ENCODE data around the gene SRCAP.

SRCAP gene

GRCh38 chr16:30658731-30659506 lies 40.1 kb upstream of the SRCAP start:
- Mint-ChIP-seq H3K4me3 (peak overlapping the region; percentile 94), H3K36me3 (ENCODE audit: insufficient read depth) (peaks cover 79% of the 10 kb centered on the region), H3K4me1 (ENCODE audit: low read depth in 2 of 2) (peaks cover 43 to 49% of the 10 kb centered on the region in 2 donors), H3K27me3 (no peaks in the 10 kb centered on the region), H3K9me3 (no peaks in the 10 kb centered on the region), H3K27ac (peak overlapping the region; percentile 100)
- ATAC-seq (replicated peaks) (peak; percentile 26), DNase-seq (no peak)

GRCh38 chr16:30659507-30660423 lies 39.2 kb upstream of the SRCAP start:
- Mint-ChIP-seq H3K9me3 (no peaks in the 10 kb centered on the region), H3K4me3 (peak overlapping the region; percentile 75 to 80), H3K27me3 (no peaks in the 10 kb centered on the region), H3K27ac (peak overlapping the region; percentile 83 to 89), H3K36me3 (ENCODE audit: insufficient read depth) (peaks cover 84% of the 10 kb centered on the region), H3K4me1 (ENCODE audit: low read depth in 2 of 2) (peaks cover 43 to 49% of the 10 kb centered on the region in 2 donors)
- ATAC-seq (replicated peaks), result no peak
- peak; percentile 44 to 49 (median 49) for DNase-seq

- Mint-ChIP-seq H3K27me3 (no peaks in the 10 kb centered on the region), H3K4me3 (peak overlapping the region; percentile 75 to 80), H3K9me3 (no peaks in the 10 kb centered on the region), H3K4me1 (ENCODE audit: low read depth in 2 of 2) (peaks cover 46 to 47% of the 10 kb centered on the region in 2 donors), H3K27ac (peak overlapping the region; percentile 83 to 89), H3K36me3 (ENCODE audit: insufficient read depth) (peaks cover 85% of the 10 kb centered on the region)
- ATAC-seq (replicated peaks) (peak; percentile 6), DNase-seq (peak; percentile 64 to 71 (median 65))
These were observed 38.3 kb upstream of the SRCAP start for GRCh38 chr16:30660424-30661261.

DNA sequence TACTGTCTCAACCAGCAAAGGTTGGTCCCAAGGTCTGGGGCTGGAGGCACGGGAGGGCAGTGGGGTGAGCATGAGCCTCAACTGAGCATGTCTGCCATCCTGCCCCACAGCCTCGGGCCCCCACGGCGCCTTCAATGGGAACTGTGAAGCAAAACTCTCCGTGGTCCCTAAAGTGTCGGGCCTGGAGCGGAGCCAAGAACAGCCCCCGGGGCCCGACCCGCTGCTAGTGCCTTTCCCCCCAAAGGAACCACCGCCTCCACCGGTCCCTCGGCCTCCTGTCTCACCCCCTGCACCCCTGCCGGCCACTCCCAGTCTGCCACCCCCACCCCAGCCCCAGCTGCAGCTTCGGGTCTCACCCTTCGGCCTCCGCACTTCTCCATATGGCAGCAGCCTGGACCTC lies 36.5 kb upstream of the SRCAP start:
- peaks cover 40% of the 10 kb centered on the region in 2 donors for H3K4me1 Mint-ChIP-seq (ENCODE audit: low read depth in 2 of 2)
- peak overlapping the region; percentile 75 to 80 for H3K4me3 Mint-ChIP-seq
- H3K27ac Mint-ChIP-seq, result peak overlapping the region; percentile 38 to 89
- H3K36me3 Mint-ChIP-seq (ENCODE audit: insufficient read depth), result peaks cover 94% of the 10 kb centered on the region
- ATAC-seq (replicated peaks) (no peak), DNase-seq (no peak)
- no peaks in the 10 kb centered on the region for H3K27me3 Mint-ChIP-seq
- no peaks in the 10 kb centered on the region for H3K9me3 Mint-ChIP-seq

DNA sequence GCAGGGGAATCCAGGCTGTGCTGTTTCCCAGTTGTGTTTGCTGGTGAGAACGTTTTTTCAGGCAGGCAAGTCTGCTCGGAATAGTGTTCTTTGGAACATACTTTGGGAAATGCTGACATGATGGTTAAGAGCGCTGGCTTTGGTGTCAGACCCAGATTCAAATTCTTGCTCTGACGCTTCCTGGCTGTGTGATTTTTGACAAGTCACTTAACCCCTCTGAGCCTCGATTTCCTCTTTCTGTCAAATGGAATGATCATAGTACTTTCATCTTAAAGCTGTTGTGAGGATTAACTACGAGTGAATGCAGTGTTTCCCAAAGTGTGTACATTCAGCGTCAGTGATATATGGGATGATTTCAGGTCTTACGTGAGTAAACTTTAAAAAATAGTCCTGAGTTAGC lies 35.9 kb upstream of the SRCAP start:
- Mint-ChIP-seq H3K9me3 (no peaks in the 10 kb centered on the region), H3K4me1 (ENCODE audit: low read depth in 2 of 2) (peaks cover 38 to 42% of the 10 kb centered on the region in 2 donors), H3K27me3 (no peaks in the 10 kb centered on the region), H3K4me3 (peak overlapping the region; percentile 40 to 75), H3K27ac (peak overlapping the region; percentile 46 to 86), H3K36me3 (ENCODE audit: insufficient read depth) (peaks cover 94% of the 10 kb centered on the region)
- DNase-seq, result no peak
- ATAC-seq (replicated peaks), result no peak

DNA sequence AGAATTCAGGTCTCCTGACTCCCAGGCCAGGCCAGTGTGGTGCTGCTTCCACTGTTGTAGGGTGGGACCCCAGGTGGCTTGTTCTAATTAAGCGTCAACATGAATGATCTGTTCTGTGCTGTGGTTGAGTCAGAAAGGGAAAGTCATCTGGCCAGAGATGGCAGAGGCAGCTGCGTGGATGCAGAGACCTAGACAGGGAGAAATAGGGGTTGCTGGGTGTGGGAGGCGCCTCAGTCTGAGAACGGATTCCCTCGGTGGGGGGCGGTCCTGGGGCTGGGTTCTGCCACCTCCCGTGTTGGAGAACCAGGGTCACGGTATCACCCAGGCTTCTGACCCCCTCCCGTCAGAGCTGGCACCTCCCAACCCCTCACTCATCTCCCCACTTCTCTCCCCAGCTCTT lies 35.2 kb upstream of the SRCAP start:
- no peak for DNase-seq
- Mint-ChIP-seq H3K36me3 (ENCODE audit: insufficient read depth) (peaks cover 91% of the 10 kb centered on the region), H3K4me3 (peak overlapping the region; percentile 40 to 75), H3K27me3 (no peaks in the 10 kb centered on the region), H3K27ac (peak overlapping the region; percentile 46 to 86), H3K9me3 (no peaks in the 10 kb centered on the region), H3K4me1 (ENCODE audit: low read depth in 2 of 2) (peaks cover 30 to 39% of the 10 kb centered on the region in 2 donors)
- ATAC-seq (replicated peaks), result no peak

DNA sequence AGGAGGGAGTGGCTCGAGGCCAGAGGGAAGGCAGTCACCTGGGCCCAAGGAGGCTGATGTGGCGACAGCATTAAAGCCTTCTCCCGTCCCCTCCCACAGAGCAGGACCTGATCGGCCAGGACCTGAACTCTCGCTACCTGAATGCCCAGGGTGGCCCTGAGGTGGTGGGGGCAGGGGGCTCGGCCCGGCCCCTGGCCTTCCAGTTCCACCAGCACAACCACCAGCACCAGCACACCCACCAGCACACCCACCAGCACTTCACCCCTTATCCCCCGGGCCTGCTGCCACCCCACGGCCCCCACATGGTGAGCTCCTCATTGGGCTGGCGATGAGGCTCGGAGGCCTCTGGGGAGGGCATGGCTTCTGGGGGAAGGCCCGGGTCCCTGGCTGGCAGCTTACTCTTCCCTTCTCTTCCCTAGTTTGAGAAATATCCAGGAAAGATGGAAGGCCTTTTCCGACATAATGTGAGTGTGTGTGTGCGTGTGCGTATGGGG lies 34.3 kb upstream of the SRCAP start:
- Mint-ChIP-seq H3K27me3 (no peaks in the 10 kb centered on the region), H3K9me3 (no peaks in the 10 kb centered on the region), H3K4me3 (no peak overlapping the region), H3K36me3 (ENCODE audit: insufficient read depth) (peaks cover 91% of the 10 kb centered on the region), H3K27ac (peak overlapping the region; percentile 69 to 83), H3K4me1 (ENCODE audit: low read depth in 2 of 2) (peaks cover 28 to 38% of the 10 kb centered on the region in 2 donors)
- ATAC-seq (replicated peaks) (no peak), DNase-seq (no peak)

GRCh38 chr16:30665155-30665829 lies 33.7 kb upstream of the SRCAP start:
- Mint-ChIP-seq H3K27me3 (no peaks in the 10 kb centered on the region), H3K27ac (peak overlapping the region; percentile 69 to 83), H3K36me3 (ENCODE audit: insufficient read depth) (peaks cover 92% of the 10 kb centered on the region), H3K4me1 (ENCODE audit: low read depth in 2 of 2) (peaks cover 28 to 38% of the 10 kb centered on the region in 2 donors), H3K4me3 (no peak overlapping the region), H3K9me3 (no peaks in the 10 kb centered on the region)
- ATAC-seq (replicated peaks) (no peak), DNase-seq (no peak)

DNA sequence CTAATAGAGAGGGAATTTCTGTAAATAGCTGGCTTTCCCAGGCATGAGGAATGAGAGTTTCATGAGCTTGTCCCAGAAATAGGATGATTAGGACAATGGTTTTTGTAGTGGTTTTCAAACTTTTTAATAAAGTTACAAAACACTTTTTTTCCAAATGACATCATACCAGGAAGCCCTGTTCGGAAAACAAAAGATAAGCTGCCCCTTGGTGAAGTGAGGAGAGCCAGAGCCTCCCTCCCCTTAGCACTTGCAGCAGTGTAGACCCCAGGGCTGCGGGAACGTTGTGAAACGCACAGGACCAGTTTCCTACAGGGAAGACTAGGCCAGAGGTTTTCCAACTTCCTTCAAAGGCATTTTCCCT lies 33.2 kb upstream of the SRCAP start:
- DNase-seq (no peak), ATAC-seq (replicated peaks) (no peak)
- Mint-ChIP-seq H3K27me3 (no peaks in the 10 kb centered on the region), H3K4me1 (ENCODE audit: low read depth in 2 of 2) (peaks cover 24 to 34% of the 10 kb centered on the region in 2 donors), H3K27ac (peak overlapping the region; percentile 79 to 83), H3K9me3 (no peaks in the 10 kb centered on the region), H3K4me3 (no peak overlapping the region), H3K36me3 (ENCODE audit: insufficient read depth) (peaks cover 92% of the 10 kb centered on the region)

DNA sequence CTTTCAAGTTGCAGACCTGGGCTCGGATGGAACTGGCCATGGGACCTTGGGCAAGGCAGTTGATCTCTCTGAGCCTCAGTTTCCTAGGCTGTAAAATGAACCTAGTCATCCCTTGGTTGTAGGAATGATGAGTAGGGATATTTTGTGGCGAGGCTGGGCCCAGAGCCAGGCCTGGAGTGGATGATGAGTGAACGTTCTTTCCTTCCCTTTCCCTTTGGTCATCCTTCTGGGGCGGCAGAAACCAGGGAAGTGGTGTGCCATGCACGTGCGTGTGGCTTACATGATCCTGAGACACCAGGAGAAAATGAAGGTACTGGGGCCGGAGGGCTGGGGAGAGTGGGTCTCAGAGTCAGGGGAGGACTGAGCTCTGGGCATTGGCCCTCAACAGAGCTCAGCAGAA lies 32.3 kb upstream of the SRCAP start:
- no peaks in the 10 kb centered on the region for H3K27me3 Mint-ChIP-seq
- DNase-seq (no peak), ATAC-seq (replicated peaks) (no peak)
- H3K9me3 Mint-ChIP-seq, result no peaks in the 10 kb centered on the region
- peaks cover 91% of the 10 kb centered on the region for H3K36me3 Mint-ChIP-seq (ENCODE audit: insufficient read depth)
- peaks cover 15 to 26% of the 10 kb centered on the region in 2 donors for H3K4me1 Mint-ChIP-seq (ENCODE audit: low read depth in 2 of 2)
- H3K4me3 Mint-ChIP-seq, result no peak overlapping the region
- peak overlapping the region in 1 of 2 donors; percentile 79 for H3K27ac Mint-ChIP-seq

- peak overlapping the region in 1 of 2 donors; percentile 91 for H3K27ac Mint-ChIP-seq
These were observed 31.5 kb upstream of the SRCAP start for GRCh38 chr16:30667361-30667905.

GRCh38 chr16:30668393-30668792 lies 30.6 kb upstream of the SRCAP start:
- DNase-seq, result no peak
- H3K27me3 Mint-ChIP-seq, result no peaks in the 10 kb centered on the region
- H3K9me3 Mint-ChIP-seq, result no peaks in the 10 kb centered on the region
- peaks cover 6 to 17% of the 10 kb centered on the region in 2 donors for H3K4me1 Mint-ChIP-seq (ENCODE audit: low read depth in 2 of 2)
- ATAC-seq (replicated peaks), result no peak
- H3K4me3 Mint-ChIP-seq, result no peak overlapping the region
- peaks cover 74% of the 10 kb centered on the region for H3K36me3 Mint-ChIP-seq (ENCODE audit: insufficient read depth)
- H3K27ac Mint-ChIP-seq, result peak overlapping the region in 1 of 2 donors; percentile 91

More at GRCh38 chr16:30667361-30667905, 31.5 kb upstream of the SRCAP start:
- Mint-ChIP-seq H3K27me3 (no peaks in the 10 kb centered on the region), H3K9me3 (no peaks in the 10 kb centered on the region), H3K4me1 (ENCODE audit: low read depth in 2 of 2) (peaks cover 10 to 20% of the 10 kb centered on the region in 2 donors), H3K4me3 (no peak overlapping the region), H3K36me3 (ENCODE audit: insufficient read depth) (peaks cover 83% of the 10 kb centered on the region)
- ATAC-seq (replicated peaks) (no peak), DNase-seq (no peak)

All from effector memory CD8-positive, alpha-beta T cell (primary cell).